HFF-Myc (cell line): ENCODE measurements around the gene ARHGAP4.
A peak's percentile ranks its signal among the peaks of the same experiment; 100 is the strongest.

Experiments
- DNase-seq: peaks from one replicate; pipeline ENCODE4 v3.0.0-alpha.2; 2011; ENCODE audit warnings: low read depth; ENCODE audit errors: extremely low read depth
- H3K4me3 ChIP-seq: replicated peaks from 2 replicates; pipeline ENCODE4 v1.5.1; 2011; ENCODE audit warnings: low read depth, mild to moderate bottlenecking, control low read depth, low read length
- CTCF ChIP-seq: IDR thresholded peaks from 2 replicates; pipeline ENCODE4 v1.5.1; 2012; ENCODE audit warnings: mild to moderate bottlenecking, low read depth, low read length, control low read depth; ENCODE audit errors: missing control alignments

The ARHGAP4 gene

GRCh38 chrX:153951683-153952372 is 25.8 kb upstream of the ARHGAP4 start:
- no peak for DNase-seq
- no peak for TF ChIP-seq CTCF
- no peak overlapping the region for H3K4me3 ChIP-seq

DNA sequence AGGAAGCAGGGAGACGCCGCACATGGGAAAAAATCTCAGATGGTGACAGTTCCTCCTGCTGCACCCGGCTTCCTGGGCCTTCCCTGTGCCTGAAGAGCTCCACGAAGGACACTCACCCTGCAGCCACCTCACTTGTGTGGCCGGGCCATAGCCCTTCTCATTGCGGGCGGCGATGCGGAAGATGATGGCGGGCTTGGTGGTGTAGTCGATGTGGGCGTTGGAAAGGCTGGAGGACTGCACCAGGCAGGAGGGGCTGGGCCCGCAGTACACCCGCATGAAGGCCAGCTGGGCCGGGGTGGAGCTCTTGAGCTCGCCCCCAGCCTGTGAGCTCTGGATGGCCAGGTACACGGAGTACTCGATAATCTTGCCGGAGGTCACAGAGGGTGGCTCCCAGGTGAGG is 24.1 kb upstream of the ARHGAP4 start:
- TF ChIP-seq CTCF = no peak
- no peak overlapping the region for H3K4me3 ChIP-seq
- DNase-seq = no peak

- no peak for DNase-seq
- no peak for TF ChIP-seq CTCF
These were observed 23.1 kb upstream of the ARHGAP4 start for GRCh38 chrX:153948847-153949805.

DNA sequence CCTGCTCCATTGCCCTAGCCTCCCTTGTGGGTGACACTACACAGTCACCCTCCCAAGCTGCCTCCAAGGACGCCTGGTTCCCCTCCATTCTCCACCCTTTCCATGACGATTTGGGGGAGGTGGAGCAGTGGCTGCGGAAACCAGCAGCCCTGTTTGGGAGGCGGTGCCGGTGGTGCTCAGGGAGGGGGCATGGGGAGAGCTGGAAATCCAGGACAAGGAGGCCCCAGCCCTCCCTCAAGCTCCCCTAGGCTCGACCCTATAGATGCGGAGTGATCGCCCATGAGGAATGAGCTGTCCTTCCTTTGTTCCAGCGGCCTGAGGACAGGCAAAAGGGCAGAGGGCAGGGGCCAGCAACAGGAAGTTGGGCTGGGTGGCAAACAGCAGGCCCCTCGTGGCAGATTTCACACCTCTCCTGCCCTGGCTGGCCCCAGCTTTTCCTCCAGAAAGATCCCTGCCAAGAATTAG is 22.0 kb upstream of the ARHGAP4 start:
- no peak for DNase-seq
- no peak for TF ChIP-seq CTCF
- H3K4me3 ChIP-seq = no peak overlapping the region

More at GRCh38 chrX:153948847-153949805, 23.1 kb upstream of the ARHGAP4 start:
- no peak overlapping the region for H3K4me3 ChIP-seq

DNA sequence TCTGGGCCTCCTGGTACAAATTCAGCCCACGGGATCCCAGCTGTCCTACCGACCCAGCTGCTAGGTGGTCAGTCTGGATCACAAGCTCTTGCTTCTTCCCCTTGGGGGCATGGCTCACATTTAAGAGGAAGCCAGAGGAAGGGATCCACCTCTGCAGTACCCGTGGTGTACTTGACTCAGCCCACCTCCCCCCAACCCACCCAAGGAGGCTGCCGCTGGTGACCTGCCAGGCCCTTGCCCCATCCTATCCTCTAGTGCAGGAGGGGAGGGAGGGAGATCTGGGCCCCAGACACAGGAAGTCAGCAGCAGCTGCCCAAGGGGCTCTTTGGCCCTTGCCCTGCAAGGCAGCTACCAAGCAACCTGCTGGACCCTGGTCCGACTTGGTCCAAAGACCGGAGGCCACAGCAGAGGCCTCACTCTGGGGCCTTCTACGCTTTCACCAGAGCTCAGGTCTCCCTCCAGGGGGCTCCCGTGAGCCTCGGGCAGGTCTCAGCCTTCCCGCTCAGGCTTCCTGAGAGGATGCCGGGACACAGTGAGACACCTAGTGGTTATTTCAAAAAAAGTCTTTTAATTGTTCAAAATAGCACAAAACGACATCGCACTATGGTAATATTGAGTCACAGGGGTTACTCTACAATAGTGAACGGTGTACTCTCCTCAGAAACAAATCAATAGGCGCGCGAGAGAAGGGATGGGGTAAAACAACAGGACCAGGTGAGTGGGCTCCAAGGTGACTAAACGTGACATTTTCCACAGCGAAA is 21.1 kb upstream of the ARHGAP4 start:
- peak; percentile 91 for TF ChIP-seq CTCF
- DNase-seq = no peak
- H3K4me3 ChIP-seq = no peak overlapping the region
